SU-DHL-6 (cell line): Measurements from ENCODE around the gene RPS29.

Experiments used
- H2AFZ ChIP-seq: fragments of 200-600 bp; sonication (generic); 2 replicates; pipeline ENCODE4 v1.6.1; 2014; ENCODE audit warnings: low read depth, mild to moderate bottlenecking, moderate library complexity, mixed read lengths, antibody characterized with exemption, low read length; ENCODE audit not compliant: severe bottlenecking
- H3F3A ChIP-seq: fragments of 200-600 bp; shearing (Covaris generic); 2 replicates; pipeline ENCODE4 v1.6.0; 2016; ENCODE audit warnings: antibody characterized with exemption, mild to moderate bottlenecking; ENCODE audit not compliant: insufficient read depth
- H3K27ac ChIP-seq: fragments of 200-600 bp; sonication (generic); 2 replicates; pipeline ENCODE4 v1.5.1; 2016; ENCODE audit warnings: low read depth, mild to moderate bottlenecking, low read length, moderate library complexity, mixed read lengths
- H3K27me3 ChIP-seq: fragments of 200-600 bp; sonication (generic), shearing (Covaris generic); 2 replicates; pipeline ENCODE4 v1.6.0; 2014; ENCODE audit warnings: mild to moderate bottlenecking, low read length
- H3K36me3 ChIP-seq: fragments of 200-600 bp; sonication (generic); 2 replicates; pipeline ENCODE4 v1.6.1; 2014; ENCODE audit warnings: mild to moderate bottlenecking, low read length, mixed read lengths
- H3K4me2 ChIP-seq: fragments of 300-600, 200-600 bp; shearing (Covaris generic), sonication (generic); 2 replicates; pipeline ENCODE4 v1.6.0; 2014; ENCODE audit warnings: low read length, low read depth, mild to moderate bottlenecking; ENCODE audit not compliant: poor library complexity, severe bottlenecking
- H3K4me3 ChIP-seq: fragments of 200-600 bp; sonication (generic); 2 replicates; pipeline ENCODE4 v1.5.1; 2014; ENCODE audit warnings: antibody characterized with exemption, low read length, mild to moderate bottlenecking, mixed read lengths; ENCODE audit not compliant: insufficient read depth, poor library complexity, severe bottlenecking
- H3K79me2 ChIP-seq: fragments of 200-600 bp; sonication (generic); 2 replicates; pipeline ENCODE4 v1.6.1; 2014; ENCODE audit warnings: mild to moderate bottlenecking, low read length, moderate library complexity; ENCODE audit not compliant: insufficient read depth
- H3K9ac ChIP-seq: fragments of 200-600 bp; sonication (generic); 2 replicates; pipeline ENCODE4 v1.7.0; 2014; ENCODE audit warnings: mild to moderate bottlenecking, low read length
- H3K9me2 ChIP-seq: fragments of 200-600 bp; sonication (generic); replicated peaks from 2 replicates; pipeline ENCODE4 v1.6.1; 2014; ENCODE audit warnings: low read length; ENCODE audit not compliant: insufficient read depth
- H3K9me3 ChIP-seq: fragments of 200-600 bp; sonication (generic); 2 replicates; pipeline ENCODE4 v1.6.1; 2014; ENCODE audit warnings: low read length, mixed read lengths; ENCODE audit not compliant: insufficient read depth
- H4K20me1 ChIP-seq: fragments of 200-600 bp; sonication (generic); 2 replicates; pipeline ENCODE4 v1.6.1; 2014; ENCODE audit warnings: low read depth, mild to moderate bottlenecking, antibody characterized with exemption, low read length, moderate library complexity, mixed read lengths
- EZH2phosphoT487 ChIP-seq: fragments of 200-600 bp; sonication (generic), shearing (Covaris generic); conservative IDR thresholded peaks from 2 replicates; pipeline ENCODE4 v1.6.1; 2018; ENCODE audit warnings: mild to moderate bottlenecking, antibody characterized with exemption, low read length, moderate library complexity, mixed read lengths
- TF ChIP-seq, protein P1 (sequence below): fragments of 200-600 bp; sonication (generic); IDR thresholded peaks from one replicate; pipeline ENCODE4 v1.5.1; 2017; ENCODE audit warnings: antibody characterized with exemption, mild to moderate bottlenecking, low read length, moderate library complexity; ENCODE audit not compliant: insufficient read depth, poor library complexity, severe bottlenecking

Gene RPS29

DNA sequence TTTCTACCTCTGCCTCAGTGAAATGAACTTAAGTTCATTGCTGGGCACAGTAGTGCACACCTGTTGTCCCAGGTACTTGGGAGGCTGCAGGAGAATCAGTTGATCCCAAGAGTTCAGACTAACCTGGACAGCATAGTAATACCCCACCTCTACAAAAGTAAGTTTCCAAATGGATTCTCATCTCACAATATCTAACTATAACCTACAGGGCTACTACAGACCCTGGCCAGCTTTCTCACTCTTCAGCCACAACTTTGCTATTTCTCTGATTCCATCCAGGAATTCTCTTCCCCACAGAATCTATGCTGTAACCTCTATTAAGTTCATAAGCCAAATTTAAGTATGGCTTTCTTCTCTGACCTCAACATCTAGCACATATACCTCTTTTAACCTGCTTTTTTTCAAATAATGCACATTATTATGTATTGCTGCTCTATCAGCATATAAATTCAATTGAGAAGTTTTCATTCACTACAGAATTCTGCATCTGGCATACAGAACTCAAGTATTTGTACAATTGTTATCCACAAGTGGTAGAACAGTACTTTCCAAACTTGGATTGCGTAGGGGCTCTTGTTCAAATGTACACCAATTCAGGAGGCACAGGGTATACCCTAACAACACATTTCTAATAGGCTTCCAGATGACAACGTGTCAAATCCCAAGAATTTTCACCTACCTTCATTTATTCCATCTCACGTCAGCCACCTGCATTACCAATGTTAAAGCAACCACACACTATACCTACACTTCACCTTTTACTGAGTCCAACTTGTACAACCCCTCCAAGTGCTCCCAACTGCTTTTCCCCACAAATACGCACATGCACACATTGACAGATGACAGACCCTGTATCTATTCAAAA, 3.8 kb downstream of the RPS29 start:
- H3K79me2 ChIP-seq = peaks cover 65% of the 10 kb centered on the region
- TF ChIP-seq EZH2phosphoT487 = no peak
- TF ChIP-seq, protein P1, sequence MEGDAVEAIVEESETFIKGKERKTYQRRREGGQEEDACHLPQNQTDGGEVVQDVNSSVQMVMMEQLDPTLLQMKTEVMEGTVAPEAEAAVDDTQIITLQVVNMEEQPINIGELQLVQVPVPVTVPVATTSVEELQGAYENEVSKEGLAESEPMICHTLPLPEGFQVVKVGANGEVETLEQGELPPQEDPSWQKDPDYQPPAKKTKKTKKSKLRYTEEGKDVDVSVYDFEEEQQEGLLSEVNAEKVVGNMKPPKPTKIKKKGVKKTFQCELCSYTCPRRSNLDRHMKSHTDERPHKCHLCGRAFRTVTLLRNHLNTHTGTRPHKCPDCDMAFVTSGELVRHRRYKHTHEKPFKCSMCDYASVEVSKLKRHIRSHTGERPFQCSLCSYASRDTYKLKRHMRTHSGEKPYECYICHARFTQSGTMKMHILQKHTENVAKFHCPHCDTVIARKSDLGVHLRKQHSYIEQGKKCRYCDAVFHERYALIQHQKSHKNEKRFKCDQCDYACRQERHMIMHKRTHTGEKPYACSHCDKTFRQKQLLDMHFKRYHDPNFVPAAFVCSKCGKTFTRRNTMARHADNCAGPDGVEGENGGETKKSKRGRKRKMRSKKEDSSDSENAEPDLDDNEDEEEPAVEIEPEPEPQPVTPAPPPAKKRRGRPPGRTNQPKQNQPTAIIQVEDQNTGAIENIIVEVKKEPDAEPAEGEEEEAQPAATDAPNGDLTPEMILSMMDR = no peak
- peaks cover 29% of the 10 kb centered on the region for H4K20me1 ChIP-seq
- H2AFZ ChIP-seq = no peak overlapping the region
- no peaks in the 10 kb centered on the region for H3K27me3 ChIP-seq
- peaks cover 69% of the 10 kb centered on the region for H3F3A ChIP-seq
- peaks cover 38% of the 10 kb centered on the region for H3K36me3 ChIP-seq
- no peak overlapping the region for H3K27ac ChIP-seq
- H3K4me3 ChIP-seq = no peak overlapping the region
- peak overlapping the region; percentile 76 for H3K4me2 ChIP-seq
- H3K9me2 ChIP-seq = no peaks in the 10 kb centered on the region
- no peak overlapping the region for H3K9ac ChIP-seq
- no peaks in the 10 kb centered on the region for H3K9me3 ChIP-seq

DNA sequence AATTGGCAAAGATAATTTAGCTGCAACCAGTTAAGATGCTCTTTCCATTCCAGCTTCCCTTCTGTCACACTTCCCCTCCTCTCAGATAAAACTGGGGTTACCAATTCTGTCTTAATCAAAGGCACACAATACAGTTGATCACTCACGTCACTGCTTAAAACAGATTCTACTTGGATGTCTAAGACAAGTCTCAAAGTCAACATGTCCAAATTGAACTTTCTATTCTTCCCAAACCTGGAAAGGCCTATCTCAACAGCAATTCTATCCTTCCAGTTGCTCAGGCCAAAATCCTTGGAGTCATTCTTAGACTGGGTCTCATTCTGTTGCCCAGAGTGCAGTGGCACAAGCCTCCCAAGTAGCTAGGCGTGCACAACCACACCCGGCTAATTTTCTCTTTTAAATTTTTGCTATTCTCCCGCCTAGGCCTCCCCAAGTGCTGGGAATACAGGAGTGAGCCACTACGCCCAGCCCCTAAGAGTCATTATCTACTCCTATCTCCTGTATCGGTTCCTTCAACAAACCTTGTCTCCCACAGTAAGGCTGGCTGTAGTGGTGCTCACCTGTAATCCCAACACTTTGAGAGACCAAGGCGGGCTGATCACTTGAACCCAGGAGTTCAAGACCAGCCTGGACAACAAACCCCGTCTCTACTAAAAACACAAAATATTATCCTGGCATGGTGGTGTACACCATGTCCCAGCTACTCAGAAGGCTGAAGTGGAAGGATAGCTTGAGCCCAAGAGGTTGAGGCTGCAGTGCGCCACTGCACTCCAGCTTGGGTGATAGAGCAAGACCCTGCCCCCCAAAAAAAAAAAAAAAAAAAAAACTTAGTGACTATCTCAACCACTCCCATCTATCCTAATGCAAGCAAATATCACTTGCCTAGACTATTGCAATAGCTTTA, 4.7 kb downstream of the RPS29 start:
- H3K4me2 ChIP-seq = no peak overlapping the region
- peaks cover 29% of the 10 kb centered on the region for H4K20me1 ChIP-seq
- H3K79me2 ChIP-seq = peaks cover 65% of the 10 kb centered on the region

DNA sequence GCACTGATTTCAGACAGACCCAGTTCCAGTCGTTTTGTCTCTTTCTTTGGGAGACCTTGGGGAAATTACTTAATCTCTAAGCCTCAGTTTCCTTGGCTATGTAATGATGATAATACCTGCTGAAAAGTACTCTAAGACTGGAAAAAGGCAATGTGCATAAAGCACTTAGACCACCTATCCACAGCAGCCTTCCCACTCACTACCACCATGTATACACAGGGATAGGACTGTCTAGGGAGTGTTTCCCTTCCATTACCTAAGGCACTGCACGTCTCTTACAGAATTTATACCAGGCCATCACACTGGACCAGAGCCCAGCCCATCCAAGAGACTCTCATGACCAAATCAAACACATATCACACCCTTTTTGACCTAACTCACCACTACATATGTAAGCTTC, 6.3 kb downstream of the RPS29 start:
- Histone ChIP-seq H3K9me2 (no peaks in the 10 kb centered on the region), H2AFZ (no peak overlapping the region), H3K79me2 (peaks cover 51% of the 10 kb centered on the region), H3K9ac (no peak overlapping the region), H3F3A (peaks cover 55% of the 10 kb centered on the region), H3K36me3 (peaks cover 38% of the 10 kb centered on the region), H4K20me1 (peaks cover 27% of the 10 kb centered on the region), H3K4me3 (no peak overlapping the region), H3K27ac (no peak overlapping the region), H3K27me3 (no peaks in the 10 kb centered on the region), H3K9me3 (no peaks in the 10 kb centered on the region), H3K4me2 (no peak overlapping the region)
- TF ChIP-seq EZH2phosphoT487 = no peak
- TF ChIP-seq, protein P1 = no peak

More for the DNA sequence above, 4.7 kb downstream of the RPS29 start:
- no peak for TF ChIP-seq EZH2phosphoT487
- TF ChIP-seq, protein P1 = no peak
- H3K36me3 ChIP-seq = peaks cover 38% of the 10 kb centered on the region
- H3K27me3 ChIP-seq = no peaks in the 10 kb centered on the region
- H2AFZ ChIP-seq = no peak overlapping the region
- H3K4me3 ChIP-seq = no peak overlapping the region
- peaks cover 64% of the 10 kb centered on the region for H3F3A ChIP-seq
- H3K9me3 ChIP-seq = no peaks in the 10 kb centered on the region
- no peak overlapping the region for H3K9ac ChIP-seq
- no peak overlapping the region for H3K27ac ChIP-seq
- H3K9me2 ChIP-seq = no peaks in the 10 kb centered on the region
